Middle frontal gyrus (tissue), 1 donor: ENCODE data around the gene SLC6A7.
A peak's percentile ranks its signal among the peaks of the same experiment; 100 is the strongest.

Experiments
- DNase-seq: peaks from one replicate; pipeline ENCODE4 v3.0.0-alpha.2; 2015; ENCODE audit warnings: low spot score; ENCODE audit errors: extremely low spot score

The SLC6A7 gene

GRCh38 chr5:150155258-150156026 is 34.4 kb upstream of the SLC6A7 start, which contains the start of gene PDGFRB:
TSS of gene PDGFRB (minus strand) at chr5:150155845. CDS start at chr5:150137047, 18,798 bp downstream.
- DNase-seq = peak; percentile 40

GRCh38 chr5:150156027-150156368 is 33.9 kb upstream of the SLC6A7 start:
- no peak for DNase-seq

GRCh38 chr5:150156540-150156939 is 33.3 kb upstream of the SLC6A7 start:
- no peak for DNase-seq

GRCh38 chr5:150157168-150157567 is 32.7 kb upstream of the SLC6A7 start:
- DNase-seq = no peak

GRCh38 chr5:150158170-150158949 is 31.5 kb upstream of the SLC6A7 start:
- no peak for DNase-seq

- DNase-seq = no peak
These were observed 30.8 kb upstream of the SLC6A7 start for GRCh38 chr5:150159031-150159430.

- no peak for DNase-seq
These were observed 30.1 kb upstream of the SLC6A7 start for GRCh38 chr5:150159741-150160179.

- no peak for DNase-seq
These were observed 29.3 kb upstream of the SLC6A7 start for GRCh38 chr5:150160448-150161081.

- DNase-seq = no peak
These were observed 28.4 kb upstream of the SLC6A7 start for GRCh38 chr5:150161242-150162141.

GRCh38 chr5:150162142-150162513 is 27.7 kb upstream of the SLC6A7 start:
- no peak for DNase-seq

- no peak for DNase-seq
These were observed 26.8 kb upstream of the SLC6A7 start for GRCh38 chr5:150163035-150163434.

- no peak for DNase-seq
These were observed 26.3 kb upstream of the SLC6A7 start for GRCh38 chr5:150163547-150164059.

- no peak for DNase-seq
These were observed 25.5 kb upstream of the SLC6A7 start for GRCh38 chr5:150164211-150164980.

GRCh38 chr5:150166037-150166649 is 23.7 kb upstream of the SLC6A7 start:
- DNase-seq = no peak

GRCh38 chr5:150166650-150167511 is 23.0 kb upstream of the SLC6A7 start, which contains the start of gene CDX1:
TSS of gene CDX1 (plus strand) at chr5:150166778. CDS start at chr5:150166877, 99 bp downstream.
- no peak for DNase-seq

GRCh38 chr5:150167512-150167850 is 22.4 kb upstream of the SLC6A7 start:
- no peak for DNase-seq

GRCh38 chr5:150167908-150168307 is 22.0 kb upstream of the SLC6A7 start:
- DNase-seq = no peak

GRCh38 chr5:150168864-150169263 is 21.0 kb upstream of the SLC6A7 start:
- no peak for DNase-seq

- DNase-seq = no peak
These were observed 17.7 kb upstream of the SLC6A7 start for GRCh38 chr5:150172145-150172544.
